Measurements from ENCODE around the gene C17orf113. TPM values are rescaled to one million over a fixed set of nuclear protein-coding genes. Genes with fewer than 3 reads are reported as not detected.

Gene C17orf113
- total RNA-seq, 1 experiment from 2014 or later = 2.3 TPM

DNA sequence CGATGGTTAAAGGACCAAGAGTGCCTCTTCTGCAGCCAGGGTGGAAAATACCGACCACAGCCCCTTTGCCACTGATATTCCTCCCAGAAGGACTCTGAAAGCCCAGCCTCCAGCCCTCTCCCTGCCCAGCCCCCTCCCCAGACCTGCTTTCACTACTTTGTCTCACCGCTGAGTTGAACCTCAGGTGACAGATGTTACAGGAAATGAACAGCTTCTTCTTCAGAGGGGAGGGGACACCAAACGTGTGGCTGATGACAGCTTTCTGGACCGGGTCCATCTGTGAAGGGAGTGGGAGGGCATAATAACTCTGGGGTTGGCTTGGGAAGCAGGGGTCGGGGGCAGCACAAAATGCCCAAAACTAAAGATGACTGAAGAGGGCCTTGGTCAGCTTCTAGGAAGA, 16.3 kb downstream of the C17orf113 start:
- Histone ChIP-seq H2AFZ (ENCODE audit: low read depth, low read length, poor library complexity, severe bottlenecking) (no peak overlapping the region), H3K9me2 (ENCODE audit: insufficient read depth) (no peaks in the 10 kb centered on the region), H4K20me1 (ENCODE audit: insufficient read depth) (no peaks in the 10 kb centered on the region), H3K79me2 (ENCODE audit: insufficient read depth, low read length) (no peaks in the 10 kb centered on the region), H3K9me3 (ENCODE audit: control insufficient read depth in 1 of 2, insufficient read depth in 1 of 2, low read depth in 1 of 2, low read length in 2 of 2) (no peaks in the 10 kb centered on the region), H3K27me3 (ENCODE audit: insufficient read depth, low read length) (no peaks in the 10 kb centered on the region), H3K4me2 (ENCODE audit: low read length) (no peak overlapping the region), H3K27ac (ENCODE audit: low read depth, low read length) (no peak overlapping the region), H3K4me1 (ENCODE audit: control insufficient read depth in 1 of 2, insufficient read depth in 2 of 2, low read length in 2 of 2) (peaks cover 0 to under 1% of the 10 kb centered on the region in 2 experiments; a peak in 1 of 4 replicates), H3K9ac (ENCODE audit: low read length) (no peak overlapping the region), H3K4me3 (replicated peaks in 1 of 2; ENCODE audit: low read depth in 1 of 2, low read length in 2 of 2) (no peak overlapping the region), H3K36me3 (ENCODE audit: control insufficient read depth in 1 of 2, insufficient read depth in 2 of 2, low read length in 2 of 2) (no peaks in the 10 kb centered on the region)
- RAD21 ChIA-PET (ENCODE audit: low non-redundant PET in 1 of 2, low total read pairs in 2 of 2, uncharacterized antibody in 2 of 2, unreplicated experiment in 2 of 2) = no interaction called here
- DNase-seq (ENCODE audit: low read depth, low spot score) (no peak), ATAC-seq (no peak)
- no peak for TF ChIP-seq TCF7L2 (IDR thresholded peaks at IDR 0.05; ENCODE audit: borderline replicate concordance, extremely low read depth, insufficient read depth, insufficient read length)
- no peak for TF ChIP-seq POLR2AphosphoS5 (IDR thresholded peaks at IDR 0.05; ENCODE audit: low read depth, low read length)
- TF ChIP-seq ELF1 (IDR thresholded peaks at IDR 0.05; ENCODE audit: borderline replicate concordance, low read depth) = no peak
- TF ChIP-seq, protein P1, sequence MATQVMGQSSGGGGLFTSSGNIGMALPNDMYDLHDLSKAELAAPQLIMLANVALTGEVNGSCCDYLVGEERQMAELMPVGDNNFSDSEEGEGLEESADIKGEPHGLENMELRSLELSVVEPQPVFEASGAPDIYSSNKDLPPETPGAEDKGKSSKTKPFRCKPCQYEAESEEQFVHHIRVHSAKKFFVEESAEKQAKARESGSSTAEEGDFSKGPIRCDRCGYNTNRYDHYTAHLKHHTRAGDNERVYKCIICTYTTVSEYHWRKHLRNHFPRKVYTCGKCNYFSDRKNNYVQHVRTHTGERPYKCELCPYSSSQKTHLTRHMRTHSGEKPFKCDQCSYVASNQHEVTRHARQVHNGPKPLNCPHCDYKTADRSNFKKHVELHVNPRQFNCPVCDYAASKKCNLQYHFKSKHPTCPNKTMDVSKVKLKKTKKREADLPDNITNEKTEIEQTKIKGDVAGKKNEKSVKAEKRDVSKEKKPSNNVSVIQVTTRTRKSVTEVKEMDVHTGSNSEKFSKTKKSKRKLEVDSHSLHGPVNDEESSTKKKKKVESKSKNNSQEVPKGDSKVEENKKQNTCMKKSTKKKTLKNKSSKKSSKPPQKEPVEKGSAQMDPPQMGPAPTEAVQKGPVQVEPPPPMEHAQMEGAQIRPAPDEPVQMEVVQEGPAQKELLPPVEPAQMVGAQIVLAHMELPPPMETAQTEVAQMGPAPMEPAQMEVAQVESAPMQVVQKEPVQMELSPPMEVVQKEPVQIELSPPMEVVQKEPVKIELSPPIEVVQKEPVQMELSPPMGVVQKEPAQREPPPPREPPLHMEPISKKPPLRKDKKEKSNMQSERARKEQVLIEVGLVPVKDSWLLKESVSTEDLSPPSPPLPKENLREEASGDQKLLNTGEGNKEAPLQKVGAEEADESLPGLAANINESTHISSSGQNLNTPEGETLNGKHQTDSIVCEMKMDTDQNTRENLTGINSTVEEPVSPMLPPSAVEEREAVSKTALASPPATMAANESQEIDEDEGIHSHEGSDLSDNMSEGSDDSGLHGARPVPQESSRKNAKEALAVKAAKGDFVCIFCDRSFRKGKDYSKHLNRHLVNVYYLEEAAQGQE (IDR thresholded peaks at IDR 0.05; ENCODE audit: low read depth) = no peak
- no peak for TF ChIP-seq ZFX (IDR thresholded peaks at IDR 0.05)
- no peak for TF ChIP-seq CEBPB (IDR thresholded peaks at IDR 0.05; ENCODE audit: low read depth)
- no peak for TF ChIP-seq SP1 (IDR thresholded peaks at IDR 0.05; ENCODE audit: low read depth)
- TF ChIP-seq SRF (IDR thresholded peaks at IDR 0.05; ENCODE audit: low read depth) = no peak
- BruUV-seq (replicated peaks) = no TSS peak
- intact Hi-C loops (cut with micrococcal nuclease) = no loop called here
- CTCF ChIA-PET = no interaction called here
- POLR2A ChIA-PET = no interaction called here

Measured in HCT116 (cell line).